Vagina (tissue), 2 donors: ENCODE results near the gene NEK7.

Experiments
- POLR2A ChIP-seq, 2 donors: fragments of 450-650 bp; IDR thresholded peaks; one replicate each; pipeline ENCODE4 v1.6.1; 2017; ENCODE audit warnings: antibody characterized with exemption in 2 of 2, mild to moderate bottlenecking in 2 of 2, moderate library complexity in 2 of 2
- TF ChIP-seq, protein P1 (sequence below), 3 experiments: fragments of 450-650 bp in 2 of 3; fragments of 200-600 bp in 1 of 3; sonication (generic) in 1 of 3; IDR thresholded peaks; one replicate each; pipeline ENCODE4 v1.5.1; 2017 to 2019; ENCODE audit warnings: antibody characterized with exemption in 3 of 3, mild to moderate bottlenecking in 2 of 3, moderate library complexity in 2 of 3

DNA sequence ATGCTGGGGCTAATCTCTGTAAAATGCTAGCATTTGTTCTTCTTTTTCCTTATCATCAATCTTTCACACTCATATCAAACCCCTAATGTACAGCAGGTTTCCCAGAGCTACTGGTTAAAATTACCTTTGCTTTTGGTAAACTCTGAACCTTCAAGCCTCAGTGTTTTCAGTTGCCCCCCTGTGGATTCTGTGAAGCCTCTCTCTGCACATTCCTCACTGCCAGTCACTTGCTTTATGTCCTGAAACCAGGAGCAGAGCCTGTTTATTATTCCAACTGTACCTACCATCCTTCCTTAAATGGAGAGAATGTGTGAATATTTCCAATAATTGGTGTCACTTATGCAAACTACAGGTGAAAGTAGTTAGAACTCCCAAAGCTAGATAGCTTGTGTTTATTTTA lies 134.2 kb downstream of the NEK7 start:
- TF ChIP-seq, protein P1, sequence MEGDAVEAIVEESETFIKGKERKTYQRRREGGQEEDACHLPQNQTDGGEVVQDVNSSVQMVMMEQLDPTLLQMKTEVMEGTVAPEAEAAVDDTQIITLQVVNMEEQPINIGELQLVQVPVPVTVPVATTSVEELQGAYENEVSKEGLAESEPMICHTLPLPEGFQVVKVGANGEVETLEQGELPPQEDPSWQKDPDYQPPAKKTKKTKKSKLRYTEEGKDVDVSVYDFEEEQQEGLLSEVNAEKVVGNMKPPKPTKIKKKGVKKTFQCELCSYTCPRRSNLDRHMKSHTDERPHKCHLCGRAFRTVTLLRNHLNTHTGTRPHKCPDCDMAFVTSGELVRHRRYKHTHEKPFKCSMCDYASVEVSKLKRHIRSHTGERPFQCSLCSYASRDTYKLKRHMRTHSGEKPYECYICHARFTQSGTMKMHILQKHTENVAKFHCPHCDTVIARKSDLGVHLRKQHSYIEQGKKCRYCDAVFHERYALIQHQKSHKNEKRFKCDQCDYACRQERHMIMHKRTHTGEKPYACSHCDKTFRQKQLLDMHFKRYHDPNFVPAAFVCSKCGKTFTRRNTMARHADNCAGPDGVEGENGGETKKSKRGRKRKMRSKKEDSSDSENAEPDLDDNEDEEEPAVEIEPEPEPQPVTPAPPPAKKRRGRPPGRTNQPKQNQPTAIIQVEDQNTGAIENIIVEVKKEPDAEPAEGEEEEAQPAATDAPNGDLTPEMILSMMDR (IDR thresholded peaks at IDR 0.05) = no peak
- no peak for TF ChIP-seq POLR2A (IDR thresholded peaks at IDR 0.05)
